HepG2 (cell line): ENCODE results near the gene SBNO1. TPM values are rescaled to one million over a fixed set of nuclear protein-coding genes. Genes with fewer than 3 reads are reported as not detected.

Experiments
- ATAC-seq: fragments of 200-7000 bp; cut with Tn5 transposase; 3 replicates; pipeline ENCODE4 v1.9.1; 2020; ENCODE audit warnings: mild to moderate bottlenecking, moderate library complexity
- BruUV-seq: library from RNA; stranded (reverse); fragments of 400-500 nt; replicated peaks from 2 replicates; lab custom pipeline; 2021; lab: Mats Ljungman, UMichigan
- CTCF ChIA-PET: fragments of 300-600 bp; formaldehyde crosslinking; extraction: SDS; loops from one replicate; lab custom pipeline; 2021; ENCODE audit warnings: low total read pairs, inconsistent platforms, low intra/inter-chr PET ratio; lab: Yijun Ruan, JAX
- POLR2A ChIA-PET: fragments of 350-600 bp; sonication (Branson Sonifier 250); formaldehyde crosslinking; loops from one replicate; lab custom pipeline; 2020; ENCODE audit warnings: antibody characterized with exemption, inconsistent platforms; lab: Yijun Ruan, JAX
- DNase-seq: peaks from one replicate; pipeline ENCODE4 v3.0.0-alpha.2; 2015; ENCODE audit warnings: low spot score
- FAIRE-seq: peaks from 3 replicates; lab custom pipeline; 2011; peaks lifted over from hg19 to GRCh38; lab: Jason Lieb, UNC
- H2AFZ ChIP-seq: one replicate; pipeline ENCODE4 v1.6.1; 2011; ENCODE audit warnings: low read length, inconsistent platforms
- H3K27ac ChIP-seq: fragments of 300-600 bp; 3 replicates; pipeline ENCODE4 v1.8.0; 2011; ENCODE audit warnings: mixed run types, mild to moderate bottlenecking, mixed read lengths, low read length, inconsistent platforms; ENCODE audit not compliant: insufficient read depth; ENCODE audit errors: extremely low read length
- H3K27me3 ChIP-seq, 2 experiments: fragments of 200-600 bp in 1 of 2; 2 replicates in 1 of 2; 3 replicates in 1 of 2; pipeline versions ENCODE4 v1.6.0 to v1.8.0; 2011; ENCODE audit warnings: low read length in 2 of 2, mild to moderate bottlenecking in 2 of 2, moderate library complexity in 2 of 2, inconsistent platforms in 1 of 2; ENCODE audit not compliant: insufficient read depth in 2 of 2, control insufficient read depth in 1 of 2
- H3K36me3 ChIP-seq, 2 experiments: fragments of 200-600 bp in 1 of 2; replicated peaks in 1 of 2; 2 replicates in 1 of 2; 3 replicates in 1 of 2; pipeline versions ENCODE4 v1.5.1 to v1.8.0; 2011; ENCODE audit warnings: low read length in 2 of 2, inconsistent platforms in 1 of 2; ENCODE audit not compliant: insufficient read depth in 2 of 2, control insufficient read depth in 1 of 2
- H3K4me1 ChIP-seq: 2 replicates; pipeline ENCODE4 v1.5.1; 2012; ENCODE audit warnings: low read length, inconsistent platforms; ENCODE audit not compliant: insufficient read depth
- H3K4me2 ChIP-seq: 2 replicates; pipeline ENCODE4 v1.6.0; 2011; ENCODE audit warnings: low read depth, low read length, inconsistent platforms
- H3K4me3 ChIP-seq, 3 experiments: fragments of 200-600 bp in 1 of 3; sonication (generic), shearing (Covaris generic) in 1 of 3; replicated peaks in 1 of 3; 2 replicates each; pipeline ENCODE4 v1.5.1; 2011 to 2016; ENCODE audit warnings: low read length in 3 of 3, inconsistent platforms in 2 of 3, low read depth in 2 of 3, mild to moderate bottlenecking in 2 of 3, control low read depth in 1 of 3, mixed read lengths in 1 of 3; ENCODE audit not compliant: insufficient read depth in 1 of 3
- H3K79me2 ChIP-seq: one replicate; pipeline ENCODE4 v1.6.1; 2011; ENCODE audit warnings: low read length, inconsistent platforms; ENCODE audit not compliant: insufficient read depth
- H3K9ac ChIP-seq: 2 replicates; pipeline ENCODE4 v1.6.0; 2011; ENCODE audit warnings: mild to moderate bottlenecking, low read depth, low read length, inconsistent platforms; ENCODE audit not compliant: insufficient read depth
- H3K9me3 ChIP-seq: 2 replicates; pipeline ENCODE4 v1.5.1; 2012; ENCODE audit warnings: mild to moderate bottlenecking, low read length
- H4K20me1 ChIP-seq: 2 replicates; pipeline ENCODE4 v1.6.0; 2011; ENCODE audit warnings: inconsistent platforms, mild to moderate bottlenecking, low read length, moderate library complexity; ENCODE audit not compliant: insufficient read depth
- AGO2 ChIP-seq: fragments of 200-400 bp; formaldehyde crosslinking; optimal IDR thresholded peaks from 2 replicates; pipeline ENCODE3; 2017; ENCODE audit warnings: mild to moderate bottlenecking, low read depth, low read length, moderate library complexity
- MAZ ChIP-seq, 2 experiments: sonication (generic) in 1 of 2; formaldehyde crosslinking in 1 of 2; IDR thresholded peaks; 2 replicates each; pipeline versions ENCODE4 v1.5.0 to v1.6.1; 2012 to 2020; ENCODE audit warnings: low read depth in 2 of 2, mild to moderate bottlenecking in 2 of 2, borderline replicate concordance in 1 of 2, improper control_type of control experiment in 1 of 2, low read length in 1 of 2, missing genetic modification reagents in 1 of 2, moderate library complexity in 1 of 2
- MXI1 ChIP-seq: IDR thresholded peaks from 3 replicates; pipeline ENCODE4 v1.6.1; 2012; ENCODE audit warnings: low read depth, low read length, inconsistent platforms, borderline replicate concordance
- PHF8 ChIP-seq: sonication (generic); formaldehyde crosslinking; IDR thresholded peaks from 2 replicates; pipeline ENCODE4 v1.5.0; 2020; ENCODE audit warnings: missing genetic modification reagents
- PRMT3 ChIP-seq: sonication (generic); formaldehyde crosslinking; IDR thresholded peaks from 2 replicates; pipeline ENCODE4 v1.8.1; 2022; ENCODE audit warnings: low read depth, mild to moderate bottlenecking, moderate library complexity, missing genetic modification reagents, borderline replicate concordance
- RAD21 ChIP-seq: fragments of 450-650 bp; formaldehyde crosslinking; IDR thresholded peaks from 2 replicates; pipeline ENCODE4 v1.5.0; 2020; ENCODE audit warnings: mild to moderate bottlenecking
- RBFOX2 ChIP-seq: fragments of 200-400 bp; formaldehyde crosslinking; IDR thresholded peaks from 2 replicates; pipeline ENCODE4 v1.6.1; 2017; ENCODE audit warnings: low read depth, mild to moderate bottlenecking, low read length
- STAG1 ChIP-seq: sonication (generic); formaldehyde crosslinking; IDR thresholded peaks from 2 replicates; pipeline ENCODE4 v1.4.0; 2020; ENCODE audit warnings: missing genetic modification reagents
- TEAD3 ChIP-seq: optimal IDR thresholded peaks from 2 replicates; pipeline ENCODE3; 2016; ENCODE audit warnings: borderline replicate concordance
- ZBTB38 ChIP-seq: sonication (generic); formaldehyde crosslinking; IDR thresholded peaks from 2 replicates; pipeline ENCODE4 v1.5.1; 2020; ENCODE audit warnings: mild to moderate bottlenecking, missing genetic modification reagents
- ZNF337 ChIP-seq: sonication (generic); formaldehyde crosslinking; IDR thresholded peaks from 2 replicates; pipeline ENCODE4 v1.5.1; 2020; ENCODE audit warnings: missing genetic modification reagents, low read depth, mild to moderate bottlenecking, borderline replicate concordance
- ZSCAN12 ChIP-seq: sonication (generic); formaldehyde crosslinking; IDR thresholded peaks from 2 replicates; pipeline ENCODE4 v1.9.0; 2021; ENCODE audit warnings: mild to moderate bottlenecking, missing genetic modification reagents
- WGBS: methylation state at CpG from one replicate; pipeline ENCODE4 v1.1.6; 2017; ENCODE audit warnings: low lambda C conversion rate; 5-methylcytosine and 5-hydroxymethylcytosine counted together
- in situ Hi-C: cut with HindIII; loops from 2 replicates; pipeline ENCODE4 v1.10.0; 2017; ENCODE audit warnings: low pct_unique_long_range_greater_than_20kb; ENCODE audit not compliant: extremely low pct_ligation_motif_present
- intact Hi-C: fragments of 100-400 bp; cut with micrococcal nuclease; formaldehyde crosslinking; loops from one replicate; pipeline ENCODE4 v1.10.0; 2022; ENCODE audit not compliant: unreplicated experiment
- polyA plus RNA-seq, 8 experiments: library from polyadenylated mRNA; depleted of rRNA in 3 of 8; stranded (reverse) in 7 of 8; unstranded in 1 of 8; fragments of >200 nt; fragmentation: Illumina TruSeq in 4 of 8; extraction: Trizol in 4 of 8; gene quantifications; 2 replicates each; pipeline versions ENCODE4 v1.2.1 to v1.2.3, GENCODE V29; 2011 to 2016; ENCODE audit warnings: low read depth in 4 of 8, missing spikeins in 1 of 8, mixed read lengths in 1 of 8; ENCODE audit not compliant: insufficient read depth in 1 of 8
- total RNA-seq, 5 experiments: library from RNA; depleted of rRNA; stranded (reverse); fragments of >200 nt; fragmentation: Illumina TruSeq; extraction: Trizol; gene quantifications; 2 replicates each; pipeline ENCODE4 v1.2.3, GENCODE V29; 2016; ENCODE audit warnings: low read depth in 1 of 5
- TF ChIP-seq, protein P1 (sequence below): IDR thresholded peaks from 2 replicates; pipeline ENCODE4 v1.6.1; 2016; ENCODE audit warnings: missing compliant biosample characterization, missing genetic modification reagents, borderline replicate concordance
- TF ChIP-seq, protein P2 (sequence below): sonication (generic); formaldehyde crosslinking; IDR thresholded peaks from 2 replicates; pipeline ENCODE4 v1.5.0; 2020; ENCODE audit warnings: mild to moderate bottlenecking, missing genetic modification reagents, moderate library complexity

SBNO1 gene
- total and polyA plus RNA-seq, 2 of the 13 experiments (the other 11 are each of a cell fraction or from before 2014, with no cell fraction given), result 10.9 to 40.2 TPM

DNA sequence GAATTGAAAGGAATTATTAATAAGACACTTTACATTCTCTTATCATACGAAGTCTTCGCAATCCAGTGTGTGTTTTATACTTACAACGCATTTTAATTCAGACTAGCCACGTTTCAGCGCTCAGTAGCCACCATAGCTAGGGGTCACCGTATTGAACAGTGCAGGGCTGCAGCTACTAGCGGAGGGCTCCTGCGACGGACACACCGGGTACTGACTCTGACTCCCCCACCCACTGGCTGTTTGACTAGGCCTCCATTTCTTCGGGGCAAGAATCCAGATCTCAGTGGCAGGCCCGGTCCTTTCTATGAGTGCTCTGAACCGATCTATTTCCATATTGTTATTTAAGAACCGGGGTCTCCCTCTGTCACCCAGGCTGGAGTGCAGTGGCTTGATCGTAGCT is 91.5 kb downstream of the SBNO1 start:
- Histone ChIP-seq H3K4me1 (peaks cover 23% of the 10 kb centered on the region), H3K79me2 (peaks cover 26% of the 10 kb centered on the region), H3K9me3 (no peaks in the 10 kb centered on the region), H3K4me3 (no peak overlapping the region), H3K4me2 (no peak overlapping the region), H3K36me3 (peaks cover 0 to 6% of the 10 kb centered on the region in 2 experiments; a peak in 2 of 5 replicates), H2AFZ (no peak overlapping the region), H3K9ac (no peak overlapping the region), H4K20me1 (no peaks in the 10 kb centered on the region), H3K27ac (no peak overlapping the region), H3K27me3 (no peaks in the 10 kb centered on the region; a peak in 1 of 5 replicates)
- 87% methylated on average over 15 of the region's 15 CpGs for WGBS
- ChIA-PET POLR2A (no interaction called here), CTCF (no interaction called here)
- in situ Hi-C loops, result no loop called here
- no peak for FAIRE-seq
- intact Hi-C loops, result no loop called here
- no peak for DNase-seq
- no TSS peak for BruUV-seq
- TF ChIP-seq TEAD3 (CRISPR knock-in tag) (no peak), PRMT3 (CRISPR knock-in tag) (no peak), ZBTB38 (0 out of 2 replicates have a peak, but pooled peaks have one; percentile 29)
- no peak for ATAC-seq

DNA sequence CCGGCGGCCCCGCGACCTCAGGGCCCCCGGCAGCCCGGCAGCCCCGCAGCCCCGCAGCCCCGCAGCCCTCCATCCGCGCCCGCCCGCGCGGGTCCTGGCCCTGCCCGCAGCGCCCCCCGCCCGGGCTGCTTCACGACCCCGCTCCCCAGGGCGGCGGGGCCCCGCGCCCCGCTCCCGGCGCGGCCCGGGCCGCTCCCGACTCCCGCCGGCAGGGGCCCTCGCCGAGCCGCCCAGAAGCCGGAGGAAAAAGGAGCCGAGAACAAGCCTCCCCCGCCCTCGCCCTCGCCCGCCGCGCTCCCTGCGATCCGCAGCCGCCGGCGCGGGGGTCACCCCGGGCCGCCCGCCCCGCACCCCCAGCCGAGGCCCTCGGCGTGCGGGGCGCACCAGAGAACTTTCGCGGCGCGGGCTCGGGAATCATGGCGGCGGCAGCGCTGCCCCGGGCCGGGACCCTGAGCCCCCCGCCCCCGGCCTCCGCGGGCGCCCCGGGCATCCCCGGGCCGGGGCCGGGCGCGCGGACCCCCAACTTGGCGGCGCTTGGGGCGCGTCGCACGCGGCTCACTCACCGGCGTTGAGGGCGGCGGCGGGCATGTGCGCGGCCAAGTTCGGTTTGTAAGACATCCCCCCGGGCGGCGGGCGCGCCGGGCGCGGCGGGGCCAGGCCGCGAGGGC is 93.5 kb downstream of the SBNO1 start:
- POLR2A ChIA-PET, result interaction anchor here (4.6 kb wide), 1 partner anchor 38 kb away, joined by 18 read pairs; the partner anchor contains the start of genes MPHOSPH9 and MTRFR
- peak; percentile 31 for DNase-seq
- H3K4me3 ChIP-seq, result peak overlapping the region; percentile 71 to 95 (median 81); a peak in 5 of 6 replicates
- H3K9me3 ChIP-seq, result no peaks in the 10 kb centered on the region
- peak; percentile 35 for ATAC-seq
- intact Hi-C loops (no loop called here), in situ Hi-C loops (no loop called here)
- H3K9ac ChIP-seq, result peak overlapping the region; percentile 86
- H4K20me1 ChIP-seq, result no peaks in the 10 kb centered on the region
- peaks cover 23% of the 10 kb centered on the region for H3K4me1 ChIP-seq
- H3K36me3 ChIP-seq, result peaks cover 13% of the 10 kb centered on the region in 2 experiments; a peak in 4 of 5 replicates
- no peak overlapping the region for H2AFZ ChIP-seq
- WGBS, result no CpG with 5 or more reads among the region's 108 CpGs
- H3K27me3 ChIP-seq, result no peaks in the 10 kb centered on the region; a peak in 1 of 5 replicates
- H3K27ac ChIP-seq, result peak overlapping the region; percentile 83
- no peak for FAIRE-seq
- CTCF ChIA-PET, result no interaction called here
- H3K4me2 ChIP-seq, result peak overlapping the region; percentile 78
- no TSS peak for BruUV-seq
- H3K79me2 ChIP-seq, result peaks cover 38% of the 10 kb centered on the region
- peak; percentile 62 for TF ChIP-seq RBFOX2
- TF ChIP-seq ZSCAN12, result no peak
- TF ChIP-seq MXI1, result peak; percentile 36; the same call in 1 of the 3 replicates
- TF ChIP-seq MAZ (IDR thresholded peaks at IDR 0.05; ENCODE audit: borderline replicate concordance, low read depth, low read length), result no peak
- peak; percentile 69; the same call in 1 of the 2 replicates for TF ChIP-seq MAZ (CRISPR knock-in tag; IDR thresholded peaks at IDR 0.05; ENCODE audit: low read depth)
- TF ChIP-seq AGO2, result peak; percentile 66
- TF ChIP-seq, protein P1, sequence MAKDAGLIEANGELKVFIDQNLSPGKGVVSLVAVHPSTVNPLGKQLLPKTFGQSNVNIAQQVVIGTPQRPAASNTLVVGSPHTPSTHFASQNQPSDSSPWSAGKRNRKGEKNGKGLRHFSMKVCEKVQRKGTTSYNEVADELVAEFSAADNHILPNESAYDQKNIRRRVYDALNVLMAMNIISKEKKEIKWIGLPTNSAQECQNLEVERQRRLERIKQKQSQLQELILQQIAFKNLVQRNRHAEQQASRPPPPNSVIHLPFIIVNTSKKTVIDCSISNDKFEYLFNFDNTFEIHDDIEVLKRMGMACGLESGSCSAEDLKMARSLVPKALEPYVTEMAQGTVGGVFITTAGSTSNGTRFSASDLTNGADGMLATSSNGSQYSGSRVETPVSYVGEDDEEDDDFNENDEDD (CRISPR knock-in tag), result 0 out of 2 replicates have a peak, but pooled peaks have one; percentile 5
- TF ChIP-seq, protein P2, sequence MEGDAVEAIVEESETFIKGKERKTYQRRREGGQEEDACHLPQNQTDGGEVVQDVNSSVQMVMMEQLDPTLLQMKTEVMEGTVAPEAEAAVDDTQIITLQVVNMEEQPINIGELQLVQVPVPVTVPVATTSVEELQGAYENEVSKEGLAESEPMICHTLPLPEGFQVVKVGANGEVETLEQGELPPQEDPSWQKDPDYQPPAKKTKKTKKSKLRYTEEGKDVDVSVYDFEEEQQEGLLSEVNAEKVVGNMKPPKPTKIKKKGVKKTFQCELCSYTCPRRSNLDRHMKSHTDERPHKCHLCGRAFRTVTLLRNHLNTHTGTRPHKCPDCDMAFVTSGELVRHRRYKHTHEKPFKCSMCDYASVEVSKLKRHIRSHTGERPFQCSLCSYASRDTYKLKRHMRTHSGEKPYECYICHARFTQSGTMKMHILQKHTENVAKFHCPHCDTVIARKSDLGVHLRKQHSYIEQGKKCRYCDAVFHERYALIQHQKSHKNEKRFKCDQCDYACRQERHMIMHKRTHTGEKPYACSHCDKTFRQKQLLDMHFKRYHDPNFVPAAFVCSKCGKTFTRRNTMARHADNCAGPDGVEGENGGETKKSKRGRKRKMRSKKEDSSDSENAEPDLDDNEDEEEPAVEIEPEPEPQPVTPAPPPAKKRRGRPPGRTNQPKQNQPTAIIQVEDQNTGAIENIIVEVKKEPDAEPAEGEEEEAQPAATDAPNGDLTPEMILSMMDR (CRISPR knock-in tag), result peak; percentile 60
- TF ChIP-seq STAG1, result peak; percentile 59
- no peak for TF ChIP-seq ZNF337 (CRISPR knock-in tag)
- peak; percentile 86 for TF ChIP-seq RAD21 (CRISPR knock-in tag)
- 0 out of 2 replicates have a peak, but pooled peaks have one; percentile 15 for TF ChIP-seq PHF8 (CRISPR knock-in tag)
